GM18519 (cell line): ENCODE data around the gene RELN.

Source experiments
- ATAC-seq: cut with Tn5 transposase; IDR thresholded peaks from one replicate; pipeline ENCODE4 v1.9.1; 2021; ENCODE audit warnings: mild to moderate bottlenecking, moderate library complexity; ENCODE audit not compliant: unreplicated experiment, low FRiP score

RELN gene

DNA sequence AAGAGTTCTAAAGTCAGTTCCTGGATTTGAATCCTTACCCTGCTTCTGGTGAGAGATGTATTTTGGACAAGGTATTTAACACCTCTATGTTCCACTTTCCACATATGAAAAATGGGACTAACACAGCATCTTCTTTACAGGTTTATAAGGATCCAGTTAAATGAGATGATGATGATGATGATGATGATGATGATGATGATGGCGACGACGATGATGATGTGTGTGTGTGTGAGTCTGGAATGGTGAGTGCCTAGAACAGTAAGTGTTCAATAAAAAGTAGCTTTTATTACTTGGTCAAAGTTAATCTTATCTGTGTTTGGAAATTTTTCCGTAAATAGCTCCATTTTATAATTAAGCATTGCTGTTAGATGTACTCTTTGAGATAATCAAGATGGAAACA, 295.2 kb downstream of the RELN start:
- no peak for ATAC-seq

DNA sequence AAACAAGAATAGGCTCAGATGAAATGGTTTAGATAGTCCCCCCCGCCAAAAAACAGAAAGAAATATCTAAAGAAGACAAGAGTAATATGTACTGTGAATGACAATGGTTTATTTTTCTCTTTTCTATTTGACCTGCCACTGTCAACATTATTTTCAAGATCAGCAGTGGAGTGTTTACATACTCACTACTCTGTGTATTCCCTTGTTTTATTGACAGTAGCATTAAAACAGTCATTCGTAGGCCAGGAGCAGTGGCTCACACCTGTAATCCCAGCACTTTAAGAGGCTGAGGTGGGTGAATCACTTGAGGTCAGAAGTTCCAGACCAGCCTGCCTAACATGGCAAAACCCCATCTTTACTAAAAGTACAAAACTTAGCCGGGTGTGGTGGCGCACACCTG, 298.2 kb downstream of the RELN start:
- no peak for ATAC-seq

DNA sequence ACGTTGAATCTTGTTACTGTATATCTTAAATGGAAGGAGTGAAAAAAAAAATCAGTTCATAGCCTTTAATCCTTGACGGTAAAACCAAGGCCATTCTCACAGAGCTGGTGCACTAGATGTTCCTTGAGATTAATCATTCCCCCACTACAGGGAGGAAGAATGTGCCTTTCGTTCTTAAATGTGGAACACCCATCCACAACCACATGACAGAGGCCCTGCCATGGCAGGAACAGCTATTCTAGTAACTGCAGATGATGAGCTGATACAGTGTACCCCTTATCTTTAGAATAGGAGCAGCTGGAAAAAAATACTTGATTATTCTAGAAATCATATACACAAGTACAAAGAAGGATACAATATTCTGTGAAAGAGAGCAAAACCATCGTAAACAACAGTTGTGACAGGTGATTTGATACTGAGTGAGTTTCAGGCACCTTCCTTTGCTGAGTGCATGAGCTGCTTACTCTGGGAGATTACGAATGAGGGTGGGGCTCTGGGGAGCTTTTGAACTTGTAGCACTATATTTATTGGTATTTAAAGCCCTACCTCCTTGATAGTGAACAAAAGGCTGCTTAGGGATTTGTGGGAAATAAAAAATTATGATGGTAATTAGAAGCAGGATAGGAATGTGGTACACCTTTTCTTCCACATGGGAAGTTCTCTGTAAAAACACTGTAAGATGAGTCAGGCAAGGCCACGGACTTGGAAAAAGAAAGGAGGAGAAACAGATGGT, 299.1 kb downstream of the RELN start:
- ATAC-seq, result no peak

DNA sequence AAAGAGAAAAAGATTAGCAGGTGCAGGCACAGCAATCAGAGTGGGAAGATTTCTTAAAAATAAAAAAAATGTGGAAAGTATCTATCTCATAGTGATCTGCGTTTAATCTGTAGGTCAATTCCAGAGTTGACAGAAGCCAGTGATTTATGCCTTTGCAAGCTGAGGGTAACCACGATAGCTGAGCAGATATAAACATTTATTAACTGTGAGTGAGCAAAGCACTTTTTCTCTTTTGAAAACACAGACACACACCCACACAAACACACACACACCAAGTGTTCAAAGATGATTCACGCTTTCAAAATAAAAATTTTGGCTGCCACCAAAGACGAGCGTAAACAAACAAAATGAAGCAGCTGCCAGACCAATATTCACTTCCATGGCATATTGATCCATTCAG, 300.2 kb downstream of the RELN start:
- no peak for ATAC-seq

DNA sequence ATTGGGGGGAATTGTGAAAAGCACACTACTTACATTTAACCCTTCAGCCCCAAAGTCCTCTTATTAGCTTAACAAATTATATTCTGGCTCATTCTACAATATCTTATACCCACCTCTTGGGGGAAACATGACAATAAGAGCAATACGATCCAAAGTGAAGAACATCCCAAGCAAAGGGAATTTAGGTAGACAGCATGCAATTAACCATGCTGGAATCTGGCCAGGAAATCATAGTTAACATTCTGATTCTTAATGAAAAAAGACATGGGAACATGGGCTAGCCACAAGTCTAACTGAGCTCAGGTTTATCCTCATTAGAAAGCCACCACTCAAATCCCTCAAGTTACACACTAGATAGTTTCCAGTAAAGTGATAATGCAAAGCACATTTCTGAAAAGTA, 301.5 kb downstream of the RELN start:
- ATAC-seq, result no peak

DNA sequence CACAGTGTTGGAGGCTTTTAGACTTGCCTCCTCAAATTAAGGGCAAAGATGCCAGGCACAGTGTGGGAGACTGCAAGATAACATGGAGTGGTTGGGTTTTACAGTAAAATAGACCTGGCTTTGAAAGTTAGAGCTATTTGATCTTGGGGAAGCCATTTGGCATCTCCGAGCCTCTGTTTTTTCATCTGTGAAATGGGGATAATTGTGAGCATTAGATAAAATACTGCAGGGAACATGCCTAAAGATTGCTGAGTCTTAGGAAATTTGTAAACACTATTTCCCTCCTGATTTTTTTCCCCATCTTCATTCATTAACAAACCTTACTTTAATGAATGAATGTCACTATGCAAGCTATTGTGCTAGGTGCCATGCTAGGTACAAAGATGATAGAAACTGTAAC, 302.2 kb downstream of the RELN start:
- ATAC-seq, result no peak

DNA sequence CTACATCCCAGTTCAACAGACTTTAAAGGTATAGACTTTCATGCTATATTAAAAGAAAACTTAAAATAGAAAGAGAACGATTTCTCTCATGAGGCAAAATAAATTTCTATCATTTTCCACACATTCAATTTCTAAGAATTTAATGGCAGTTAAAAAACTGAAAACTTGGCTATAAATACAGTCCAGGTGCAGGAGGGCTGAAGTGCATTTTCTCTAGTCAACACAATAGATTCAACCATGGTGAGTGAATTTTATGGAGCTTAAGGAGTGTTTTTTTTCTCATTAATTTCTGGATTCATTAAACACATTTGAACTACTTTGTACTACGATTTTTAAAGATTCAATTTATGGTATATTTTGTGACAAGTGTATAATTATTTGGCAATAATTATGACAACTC, 302.7 kb downstream of the RELN start:
- ATAC-seq, result no peak

DNA sequence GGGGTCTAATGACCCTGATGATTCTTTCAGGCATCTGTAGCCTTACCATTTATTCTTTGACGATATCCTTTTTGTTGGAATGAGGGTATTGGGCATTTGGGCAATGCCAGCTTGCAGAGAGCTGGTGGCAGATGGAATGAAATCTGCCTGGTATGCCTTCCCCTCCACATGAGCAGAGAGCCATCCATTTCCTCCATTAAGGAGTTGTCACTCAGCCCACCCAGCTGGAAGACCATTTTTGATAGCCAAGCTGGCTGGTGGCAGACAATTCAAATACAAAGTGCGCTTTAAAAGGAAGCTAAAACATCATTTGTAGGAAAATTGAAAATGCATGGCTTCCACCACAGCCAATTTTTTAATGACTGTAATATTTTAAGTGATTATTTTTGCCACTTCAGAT, 303.4 kb downstream of the RELN start:
- ATAC-seq, result no peak

DNA sequence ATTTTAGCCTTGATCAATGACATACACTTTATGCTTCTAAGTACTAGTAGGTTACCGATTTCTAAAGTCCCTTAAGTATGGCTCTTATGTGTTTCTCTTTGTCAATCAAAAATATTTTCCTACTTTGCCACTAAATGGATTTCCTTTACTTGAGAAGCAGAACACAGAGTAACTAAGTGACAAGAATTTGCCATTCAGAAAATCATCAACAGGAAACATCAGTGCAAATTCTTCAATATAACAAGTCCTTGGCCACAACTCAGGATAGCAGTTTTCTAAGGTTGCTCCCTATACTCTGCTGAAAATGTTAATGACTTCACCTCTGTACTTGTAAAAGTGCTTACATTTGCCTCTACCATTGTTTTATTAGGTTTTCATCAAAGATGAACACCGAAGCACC, 303.8 kb downstream of the RELN start:
- no peak for ATAC-seq

DNA sequence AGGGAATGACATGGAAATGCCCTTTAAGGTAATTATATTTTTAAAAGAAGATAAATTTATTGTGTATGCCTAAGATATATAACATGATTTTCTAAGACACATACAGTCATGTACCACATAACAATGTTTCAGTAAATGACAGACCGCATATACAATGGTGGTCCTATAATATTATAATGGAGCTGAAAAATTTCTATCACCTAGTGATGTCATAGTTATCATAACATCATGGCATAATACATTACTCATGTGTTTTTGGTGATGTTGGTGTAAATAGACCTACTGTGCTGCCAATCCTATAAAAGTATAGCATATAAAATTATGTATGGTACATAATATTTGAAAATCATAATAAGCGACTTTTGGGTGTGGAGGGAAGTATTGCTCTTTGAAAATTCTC, 306.1 kb downstream of the RELN start:
- ATAC-seq, result no peak

DNA sequence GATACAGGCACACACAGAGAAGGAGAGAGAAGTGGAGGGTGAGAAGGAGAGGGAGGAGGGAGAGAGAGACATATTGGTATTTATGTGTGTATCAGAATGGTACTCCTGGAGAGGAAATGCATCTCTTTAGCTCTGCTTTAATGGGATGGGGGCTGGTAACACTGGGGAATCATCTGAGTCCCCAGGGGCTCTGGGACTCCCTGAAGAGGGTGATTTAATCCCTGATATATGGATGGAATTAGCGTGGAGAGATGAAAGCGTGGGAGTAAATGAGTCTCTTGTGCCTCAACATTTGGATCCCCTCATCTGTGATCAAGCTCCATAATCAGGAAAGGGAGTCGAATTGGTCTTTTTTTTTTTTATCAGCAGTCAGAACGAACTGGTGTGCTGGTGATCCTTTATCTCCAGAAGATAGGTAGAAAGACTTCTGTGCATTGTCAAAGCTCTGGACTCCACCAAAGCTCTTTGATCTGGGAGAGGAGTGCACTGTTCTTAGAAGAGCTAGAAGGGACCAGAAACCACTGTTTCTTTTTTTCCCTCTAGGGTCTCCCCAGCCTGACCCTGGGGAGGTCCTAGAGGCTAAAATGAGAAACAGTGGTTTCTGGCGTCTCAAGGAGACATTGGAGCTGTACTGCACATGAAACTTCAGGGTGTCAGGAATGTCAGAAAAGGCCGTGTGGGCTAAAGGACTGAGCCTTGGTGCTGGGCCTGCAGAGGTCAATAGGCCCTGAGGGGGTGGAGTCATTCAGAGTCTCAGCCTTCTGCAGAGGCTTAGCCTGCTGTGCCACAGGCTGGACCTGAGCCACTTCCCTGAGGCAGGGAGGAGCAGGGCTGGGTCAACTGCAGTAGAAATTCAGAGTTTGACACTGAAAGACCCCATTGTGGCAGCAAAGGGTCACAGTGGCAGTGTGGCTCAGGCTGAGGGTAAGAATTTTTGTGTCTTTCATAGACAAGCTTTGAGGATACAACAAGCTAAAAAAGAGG, 309.0 kb downstream of the RELN start:
- no peak for ATAC-seq

DNA sequence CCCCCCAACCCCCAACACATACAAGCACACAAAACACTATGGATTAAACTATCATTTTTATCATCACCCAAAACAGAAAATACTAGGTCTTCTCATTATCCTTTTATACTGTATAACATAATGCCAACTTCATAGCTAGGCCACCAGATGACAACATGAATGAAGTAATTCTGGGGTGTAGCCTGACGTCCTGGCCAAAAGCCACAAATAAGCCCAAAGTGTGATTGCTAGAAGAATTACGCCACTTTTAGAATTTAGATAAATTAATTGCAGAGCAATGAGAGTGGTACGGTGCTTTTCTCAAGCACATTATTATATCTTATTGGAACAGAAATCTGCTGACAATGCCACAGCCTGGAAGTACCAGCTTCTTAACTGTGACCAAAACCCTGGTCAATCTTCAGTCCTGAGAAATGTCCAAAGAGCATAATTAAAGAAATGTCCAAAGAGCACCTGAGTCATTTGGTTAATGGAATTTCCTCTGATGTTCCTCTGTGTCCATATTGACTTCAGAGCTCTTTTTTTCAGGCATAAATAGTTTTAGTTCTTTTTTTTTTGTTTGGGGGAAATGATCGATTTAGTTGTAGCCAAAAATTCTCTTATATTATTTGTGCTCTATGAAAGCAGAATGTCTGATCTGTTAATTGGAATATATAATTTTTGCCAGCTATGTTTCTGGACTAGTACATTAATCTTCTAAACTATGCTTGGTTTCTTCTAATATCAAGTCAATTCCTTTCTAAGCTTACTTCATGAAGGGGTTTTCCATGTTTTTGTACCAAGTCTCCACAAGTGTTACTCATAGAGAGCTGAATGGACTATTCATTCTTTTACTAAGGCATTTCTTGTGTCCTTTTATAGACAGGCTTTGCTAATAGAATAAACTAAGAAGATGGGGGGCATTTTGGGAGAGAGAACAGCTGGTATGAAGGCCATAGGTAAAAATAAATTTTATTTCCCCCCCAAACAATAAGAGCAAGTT, 310.0 kb downstream of the RELN start:
- ATAC-seq, result no peak

DNA sequence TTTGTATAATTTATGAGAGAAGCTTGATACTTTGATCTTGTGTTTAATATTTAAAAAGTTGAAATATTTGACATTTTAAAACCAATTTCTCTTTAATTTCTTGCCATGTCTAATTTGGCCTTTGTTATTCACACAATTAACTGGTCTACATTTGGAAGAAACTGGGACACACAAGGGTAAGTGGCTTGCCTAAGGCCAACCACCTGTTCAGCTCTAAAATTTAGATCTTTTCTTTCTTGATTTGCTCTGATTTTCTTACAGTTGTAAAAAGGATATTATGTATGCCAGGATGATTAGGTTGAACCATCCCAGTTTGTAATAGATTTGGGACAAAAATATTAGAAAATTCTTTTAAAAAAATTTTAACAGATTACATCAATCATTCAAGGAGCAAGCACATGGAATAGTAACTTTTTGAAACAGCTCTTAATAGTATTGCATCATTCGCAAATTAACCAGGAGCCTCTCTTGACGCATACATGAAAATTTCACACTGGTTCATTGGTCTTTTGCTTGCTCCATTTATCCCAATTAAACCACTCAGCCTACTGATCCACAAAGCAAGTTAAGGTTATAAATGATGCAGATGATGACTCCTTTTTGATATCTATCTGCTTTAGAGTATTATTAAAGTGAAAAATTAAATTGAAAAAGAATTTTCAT, 321.0 kb downstream of the RELN start:
- ATAC-seq, result no peak

DNA sequence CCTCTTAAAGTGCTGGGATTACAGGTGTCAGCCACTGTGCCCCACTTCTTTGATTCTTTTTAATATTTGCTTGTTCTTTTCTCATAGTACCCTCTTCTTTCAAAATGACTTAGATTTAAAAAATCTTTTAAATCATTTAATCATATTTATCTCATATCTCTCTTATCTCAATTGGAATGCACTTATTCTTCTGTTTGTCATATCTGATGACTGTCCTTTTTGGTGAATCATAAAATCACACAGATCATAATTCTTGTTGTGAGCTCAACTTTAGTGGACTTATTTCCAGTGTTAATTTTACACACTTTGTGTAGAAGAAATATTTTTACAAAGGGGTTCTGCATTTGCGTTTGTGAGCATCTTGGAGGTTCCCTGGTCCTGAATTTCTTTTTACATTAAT, 323.1 kb downstream of the RELN start:
- ATAC-seq, result no peak

DNA sequence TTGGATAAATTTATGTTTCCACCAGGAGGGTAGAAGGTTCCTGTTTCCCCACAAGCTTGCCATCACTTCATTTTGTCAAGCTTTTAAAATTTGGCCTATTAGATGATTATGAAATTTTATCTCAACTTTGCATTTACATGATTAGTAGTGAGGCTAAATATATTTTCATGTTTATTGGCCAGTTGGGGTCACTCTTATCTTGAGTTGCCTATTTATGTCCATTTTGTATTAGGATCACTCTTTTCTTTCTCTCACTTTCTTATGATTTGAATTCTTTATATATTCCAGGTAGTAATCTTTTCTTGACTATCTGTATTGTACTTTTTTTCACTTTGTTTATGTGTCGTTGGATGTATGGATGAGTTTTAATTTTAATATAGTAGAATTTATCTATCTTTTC, 324.9 kb downstream of the RELN start:
- ATAC-seq, result no peak

DNA sequence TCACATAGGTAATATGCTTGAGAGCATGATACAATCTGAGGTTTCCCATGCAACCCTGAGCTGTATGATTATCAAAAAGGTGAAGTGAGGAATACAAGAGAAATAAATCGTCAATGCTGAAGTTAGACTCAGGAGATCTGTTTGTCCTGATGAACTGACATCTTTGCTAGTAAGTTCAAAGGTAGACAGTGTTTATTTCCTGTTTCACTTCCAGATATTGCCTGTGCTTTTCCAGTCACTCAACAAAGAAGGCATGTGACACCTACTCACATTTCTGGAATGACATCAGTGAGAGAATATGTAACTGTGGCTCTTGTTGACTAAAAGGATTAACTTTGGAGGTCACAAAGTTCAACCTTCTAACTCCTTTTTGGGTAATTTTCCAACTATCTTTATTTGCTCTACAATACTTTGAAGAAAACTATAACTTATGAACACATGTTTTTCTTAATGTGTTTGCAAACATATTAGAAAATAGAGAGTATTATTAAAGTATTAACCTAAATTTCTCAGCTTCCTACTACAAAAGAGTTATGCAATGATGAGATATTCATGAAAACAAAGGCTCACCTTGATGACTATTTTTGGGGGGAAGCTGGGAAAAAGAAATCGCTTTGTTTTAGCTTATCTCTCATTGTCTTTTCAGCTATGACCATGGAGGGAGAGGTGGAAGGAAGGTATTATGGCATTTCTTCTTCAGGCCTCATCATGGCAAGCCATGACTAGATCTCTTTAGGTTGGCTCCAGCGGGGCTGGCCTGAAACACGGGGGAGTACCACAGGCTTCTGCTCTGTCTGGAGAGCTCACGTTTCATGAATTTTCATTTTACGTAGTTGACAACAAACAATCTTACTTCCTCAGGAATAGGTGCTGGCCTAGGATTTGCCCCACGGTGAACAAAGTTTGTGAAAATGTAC, 328.7 kb downstream of the RELN start:
- ATAC-seq, result no peak

DNA sequence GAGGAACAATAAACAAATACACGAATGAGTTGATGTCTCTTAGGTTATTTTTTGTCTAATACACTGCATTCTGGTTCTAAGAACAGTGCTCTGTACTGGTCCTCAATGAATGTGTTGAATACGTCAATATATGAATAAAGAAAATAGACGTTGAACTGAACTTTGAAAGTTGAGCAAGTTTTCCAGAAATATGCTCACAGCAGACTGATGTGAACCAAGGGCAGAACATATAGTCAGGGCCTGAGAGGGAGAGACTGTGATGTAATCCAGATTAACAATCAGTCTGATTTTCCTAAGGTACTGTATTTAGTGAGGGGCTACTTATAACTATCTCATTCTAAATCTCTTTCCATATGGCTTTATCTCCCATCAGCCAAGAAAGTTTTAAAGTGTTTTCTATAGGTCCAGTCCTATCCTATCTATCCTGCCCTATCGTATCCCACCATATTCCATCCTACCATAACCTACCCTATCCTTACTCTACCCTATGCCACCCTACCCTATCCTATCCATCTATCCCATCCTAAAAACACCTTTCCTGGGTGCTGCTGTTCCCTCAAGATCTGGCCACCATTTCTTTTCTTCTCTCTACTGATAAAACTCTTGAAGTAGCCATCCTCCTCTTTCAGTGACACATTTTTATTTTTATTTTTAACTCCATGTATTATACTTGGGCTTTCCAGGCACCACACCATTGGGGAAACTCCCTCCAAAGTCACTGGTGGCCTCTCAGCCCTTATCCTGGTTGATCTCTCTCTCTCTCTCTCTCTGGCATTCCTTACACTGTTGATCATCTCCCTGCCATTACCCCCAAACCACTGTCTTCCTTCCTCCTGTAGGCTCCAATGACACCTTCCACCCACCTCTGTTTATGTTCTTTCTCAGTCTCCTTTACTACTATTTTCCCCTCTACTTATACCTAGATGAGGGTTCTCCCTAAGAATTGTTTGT, 331.1 kb downstream of the RELN start:
- ATAC-seq, result no peak

DNA sequence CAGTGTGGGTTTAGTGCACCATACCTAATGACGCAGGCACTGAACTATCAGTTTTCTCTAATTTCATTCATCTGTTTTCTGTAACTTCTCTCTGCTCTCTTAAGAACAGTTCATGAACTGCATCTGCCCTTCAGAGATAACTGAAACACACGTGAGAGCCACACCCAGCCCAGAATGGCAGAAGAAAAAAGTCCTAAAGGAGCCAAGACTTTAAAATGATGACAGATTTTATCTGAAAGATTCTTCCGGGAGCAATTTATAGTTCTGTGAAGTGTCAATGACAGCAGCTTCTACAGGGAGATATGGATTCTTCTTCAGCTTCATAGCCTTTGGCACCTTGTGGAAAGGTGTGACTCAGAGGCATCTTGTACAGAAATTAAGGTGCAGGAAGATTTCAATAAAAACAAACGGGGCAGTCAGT, 332.0 kb downstream of the RELN start:
- ATAC-seq, result no peak
